ENCODE results near the gene SERINC1. TPM values are rescaled to one million over a fixed set of nuclear protein-coding genes. Genes with fewer than 3 reads are reported as not detected.

Gene SERINC1
- total and polyA plus RNA-seq, 3 experiments from 2014 or later, result 61.7 to 130 (median 62.9) TPM

Other genes starting within 250 kb of the SERINC1 start
- gene HSF2, start 72.2 kb downstream of the SERINC1 start, total RNA-seq, result 10 to 100 TPM; 16.9 to 17.6 TPM
- 15.5 TPM for gene HSF2, start 72.2 kb downstream of the SERINC1 start, polyA plus RNA-seq
- under 1 TPM in 1 of 2 experiments, not detected in 1; 0.26 TPM for gene PKIB, start 138.6 kb upstream of the SERINC1 start, total RNA-seq
- gene PKIB, start 138.6 kb upstream of the SERINC1 start, polyA plus RNA-seq, result 0.98 TPM